Fibroblast of gingiva (primary cell): ENCODE data around the gene GJB3.
"Not testable (repeated sequence)": the region's sequence is repeated elsewhere in the genome, so short reads cannot be mapped to it uniquely, and the experiment has no call there.

Experiments used
- DNase-seq: peaks from one replicate; pipeline ENCODE4 v3.0.0-alpha.2; 2011; ENCODE audit warnings: low read depth

Gene GJB3

GRCh38 chr1:34761176-34761761 is 19.7 kb upstream of the GJB3 start:
- DNase-seq: no peak

DNA sequence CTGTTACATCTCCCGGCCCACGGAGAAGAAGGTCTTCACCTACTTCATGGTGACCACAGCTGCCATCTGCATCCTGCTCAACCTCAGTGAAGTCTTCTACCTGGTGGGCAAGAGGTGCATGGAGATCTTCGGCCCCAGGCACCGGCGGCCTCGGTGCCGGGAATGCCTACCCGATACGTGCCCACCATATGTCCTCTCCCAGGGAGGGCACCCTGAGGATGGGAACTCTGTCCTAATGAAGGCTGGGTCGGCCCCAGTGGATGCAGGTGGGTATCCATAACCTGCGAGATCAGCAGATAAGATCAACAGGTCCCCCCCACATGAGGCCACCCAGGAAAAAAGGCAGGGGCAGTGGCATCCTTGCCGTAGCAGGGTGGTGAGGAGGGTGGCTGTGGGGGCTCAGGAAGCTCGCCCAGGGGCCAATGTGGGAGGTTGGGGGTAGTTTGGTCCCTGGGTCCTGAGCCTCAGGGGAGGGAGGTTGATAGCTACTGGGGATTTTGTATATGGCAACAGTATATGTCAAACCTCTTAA is 19.2 kb upstream of the GJB3 start:
- DNase-seq: no peak

DNA sequence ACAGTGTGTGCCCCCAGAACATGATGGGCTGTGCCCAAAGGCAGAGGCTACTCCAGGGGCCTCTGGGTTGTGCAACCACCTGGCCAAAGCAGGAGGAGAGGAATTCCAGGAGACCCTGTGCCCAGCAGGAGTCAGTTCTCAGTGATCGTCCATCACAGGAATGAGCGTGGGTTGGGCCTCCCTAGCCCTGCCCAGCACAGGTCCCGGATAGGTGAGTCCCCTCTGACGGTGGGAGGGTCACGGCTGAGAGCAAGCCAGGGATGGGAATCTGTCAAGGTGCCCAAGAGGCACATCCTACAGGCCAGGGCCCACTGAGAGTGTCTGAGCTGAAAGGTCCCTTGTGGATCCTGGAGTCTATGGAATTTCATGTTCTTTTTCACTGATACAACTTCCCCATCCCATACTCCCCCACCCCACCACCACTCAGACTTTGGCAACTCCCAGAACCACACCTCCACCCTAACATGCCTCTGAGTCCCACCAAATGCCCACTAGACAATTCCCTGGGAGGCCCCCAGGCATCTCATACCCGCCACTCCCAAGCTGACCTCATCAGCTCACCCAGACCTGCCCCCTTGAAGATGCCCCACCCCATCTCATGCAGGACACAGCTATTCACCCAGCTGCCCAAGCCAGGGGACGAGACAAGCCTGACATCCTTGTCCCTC is 18.4 kb upstream of the GJB3 start:
- no peak for DNase-seq

- no peak for DNase-seq
These were observed 17.8 kb upstream of the GJB3 start for GRCh38 chr1:34763142-34763781.

DNA sequence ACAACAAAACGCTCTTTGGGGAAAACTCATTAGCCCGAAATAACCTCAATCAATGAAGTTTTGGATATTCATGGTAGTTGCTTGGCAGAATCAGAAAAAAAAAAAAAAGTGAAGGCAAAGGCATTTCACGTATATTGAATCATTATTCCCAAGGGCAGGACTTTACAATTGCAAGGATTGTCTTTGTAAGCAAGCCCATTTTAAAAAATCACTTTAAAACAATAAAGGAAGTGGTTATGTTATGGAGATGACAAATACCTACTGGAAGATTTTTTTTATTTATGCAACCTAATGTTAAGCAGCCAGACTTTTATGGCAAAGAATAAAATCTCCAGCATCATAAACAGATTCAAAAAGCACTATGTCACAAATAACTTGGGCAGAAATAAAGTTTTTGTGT is 12.2 kb upstream of the GJB3 start:
- no peak for DNase-seq

GRCh38 chr1:34770891-34771504 is 10.0 kb upstream of the GJB3 start:
- no peak for DNase-seq

DNA sequence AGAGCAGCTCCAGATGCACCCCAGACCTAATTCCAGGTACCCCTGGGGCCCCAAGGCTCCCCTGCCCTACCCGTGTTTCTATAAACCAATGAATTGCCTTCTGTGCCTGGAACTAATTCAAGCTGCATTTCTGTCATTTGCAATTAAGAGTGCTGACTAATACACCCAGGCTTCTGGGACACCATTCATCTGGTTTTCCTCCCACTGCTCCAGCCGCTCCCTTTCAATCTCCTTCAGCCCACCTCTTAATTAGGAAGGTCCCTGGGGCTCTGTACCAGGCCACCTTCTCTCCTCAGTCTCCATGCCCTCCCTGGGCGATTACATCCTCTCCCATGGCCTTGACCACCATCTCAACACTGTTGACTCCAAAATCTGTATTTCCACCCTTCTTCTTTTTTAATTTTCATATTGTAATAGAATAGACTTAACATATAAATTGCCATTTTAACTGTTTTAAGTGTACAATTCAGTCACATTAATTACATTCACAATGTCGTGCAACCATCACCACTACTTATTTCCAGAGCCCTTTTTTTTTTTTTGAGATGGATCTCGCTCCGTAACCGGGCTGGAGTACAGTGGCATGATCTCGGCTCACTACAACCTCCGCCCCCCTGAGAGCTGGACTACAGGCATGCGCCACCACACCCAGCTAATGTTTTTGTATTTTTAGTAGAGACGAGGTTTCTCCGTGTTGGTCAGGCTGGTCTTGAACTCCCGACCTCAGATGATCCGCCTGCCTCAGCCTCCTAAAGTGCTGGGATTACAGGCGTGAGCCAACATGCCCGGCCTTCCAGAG is 9.2 kb upstream of the GJB3 start:
- DNase-seq: no peak

DNA sequence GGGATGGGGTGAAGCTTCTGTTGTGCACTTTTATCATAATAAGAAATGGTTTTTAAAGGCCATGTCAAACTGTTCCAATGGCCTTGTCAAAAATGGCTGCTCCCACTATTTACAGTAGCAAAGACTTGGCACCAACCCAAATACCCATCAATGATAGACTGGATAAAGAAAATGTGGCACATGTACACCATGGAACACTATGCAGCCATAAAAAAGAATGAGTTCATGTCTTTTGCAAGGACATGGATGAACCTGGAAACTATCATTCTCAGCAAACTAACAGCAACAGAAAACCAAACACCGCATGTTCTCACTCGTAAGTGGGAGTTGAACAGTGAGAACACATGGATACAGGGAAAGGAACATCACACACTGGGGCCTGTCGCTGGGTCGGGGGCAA is 7.9 kb upstream of the GJB3 start:
- DNase-seq: not testable (repeated sequence)

GRCh38 chr1:34774957-34775356 is 6.1 kb upstream of the GJB3 start:
- no peak for DNase-seq

- DNase-seq: no peak
These were observed 4.1 kb upstream of the GJB3 start for GRCh38 chr1:34776911-34777310.

DNA sequence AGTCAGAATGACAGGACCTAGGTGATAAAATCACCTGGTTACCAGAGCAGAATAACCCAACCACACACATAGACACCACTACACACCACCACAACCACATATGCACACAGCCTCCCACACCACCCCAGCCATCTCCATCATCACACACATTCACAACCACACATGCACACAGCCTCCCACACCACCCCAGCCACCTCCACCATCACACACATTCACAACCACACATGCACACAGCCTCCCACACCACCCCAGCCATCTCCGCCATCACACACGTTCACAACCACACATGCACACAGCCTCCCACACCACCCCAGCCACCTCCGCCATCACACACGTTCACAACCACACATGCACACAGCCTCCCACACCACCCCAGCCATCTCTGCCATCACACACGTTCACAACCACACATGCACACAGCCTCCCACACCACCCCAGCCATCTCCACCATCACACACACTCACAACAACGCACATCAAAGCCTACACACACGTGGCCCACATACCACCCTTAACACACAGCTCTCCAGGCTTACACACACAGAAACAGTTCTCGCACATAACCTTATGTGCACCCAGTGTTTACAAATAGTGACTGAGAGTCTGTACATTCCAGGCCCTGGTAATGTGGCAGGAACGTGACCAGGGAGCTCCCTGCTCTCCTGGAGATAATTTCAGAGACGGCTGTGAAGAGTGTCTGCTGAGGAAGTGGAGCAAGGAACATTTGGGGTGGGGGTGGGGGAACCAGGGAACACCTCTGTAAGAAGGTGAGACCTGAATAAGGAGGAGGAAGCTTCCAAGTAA is 3.3 kb upstream of the GJB3 start:
- DNase-seq: no peak

DNA sequence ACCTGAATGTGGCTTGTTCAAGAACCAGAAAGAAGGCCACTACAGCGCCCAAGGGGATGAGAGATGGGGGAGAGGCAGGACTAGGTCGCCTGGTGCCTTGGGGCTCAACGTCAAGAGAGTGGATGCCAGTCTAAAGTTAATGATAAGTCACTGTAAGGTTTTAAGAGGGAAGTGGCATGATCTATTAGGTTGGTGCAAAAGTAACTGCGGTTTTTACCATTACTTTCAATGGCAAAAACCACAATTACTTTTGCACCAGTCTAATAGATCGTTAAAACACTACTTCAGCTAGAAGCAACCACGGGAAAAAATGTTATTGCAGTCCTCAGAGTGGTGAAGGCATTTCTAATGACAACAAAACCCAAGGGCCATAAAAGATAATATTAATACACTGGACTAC is 2.6 kb upstream of the GJB3 start:
- no peak for DNase-seq

GRCh38 chr1:34779005-34779404 is 2.0 kb upstream of the GJB3 start:
- no peak for DNase-seq

DNA sequence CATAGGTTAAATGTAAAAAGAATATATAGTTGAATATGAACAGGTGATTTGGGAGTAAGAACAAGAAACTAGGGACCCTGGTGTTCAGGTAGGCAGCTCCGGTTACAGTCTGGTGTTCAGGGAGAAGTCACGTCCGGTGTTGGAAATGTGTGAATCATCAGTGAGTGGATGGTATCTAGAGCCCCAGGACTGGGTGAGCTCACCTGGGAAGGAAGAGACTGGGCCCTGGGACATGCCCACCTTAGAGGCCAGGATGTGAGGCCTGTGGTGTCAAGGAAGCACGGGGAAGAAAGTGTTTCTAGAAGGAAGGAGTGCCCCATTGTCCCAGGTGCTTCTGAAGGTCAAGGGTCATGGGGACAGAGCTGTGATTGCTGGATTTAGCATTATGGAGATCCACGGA is 1.5 kb upstream of the GJB3 start:
- no peak for DNase-seq

DNA sequence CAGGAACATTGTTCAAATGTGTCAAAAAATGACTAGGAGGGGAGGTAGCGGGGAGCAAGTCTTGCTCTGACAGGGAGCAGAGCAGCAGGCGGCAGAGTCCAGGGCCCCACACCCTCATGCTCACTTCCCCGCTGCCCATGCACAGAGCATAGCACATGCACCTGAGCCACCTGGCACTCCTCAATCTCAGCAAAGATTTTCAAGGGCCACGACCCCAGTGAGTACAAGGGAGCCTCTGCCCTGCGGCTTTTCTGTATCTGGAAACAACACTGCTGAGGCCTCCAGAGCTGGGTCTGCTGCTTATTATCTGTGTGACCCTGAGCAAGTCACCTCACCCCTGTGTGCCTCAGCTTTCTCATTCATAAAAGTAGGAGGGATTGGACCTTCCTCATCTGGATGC is 1.1 kb upstream of the GJB3 start:
- no peak for DNase-seq

DNA sequence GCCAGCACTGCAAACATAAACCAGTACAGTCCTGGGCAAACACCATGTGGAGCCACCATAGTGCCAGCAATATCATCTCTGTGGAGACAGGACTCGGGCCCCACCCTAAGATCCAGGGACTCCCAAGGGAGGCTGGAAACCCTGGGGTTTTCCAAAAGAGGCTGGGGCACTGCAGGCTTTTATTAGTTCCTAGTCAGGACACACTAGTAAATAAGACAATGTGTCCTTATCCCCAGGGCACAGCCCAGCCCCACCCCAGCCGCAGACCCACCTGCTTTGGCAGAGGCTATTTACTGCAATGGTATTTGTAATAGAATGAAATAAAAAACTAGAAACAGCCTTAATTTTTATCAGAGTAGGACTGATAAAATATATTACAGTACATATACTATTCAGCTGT is 486 bp upstream of the GJB3 start:
- no peak for DNase-seq

- no peak for DNase-seq
These were observed 904 bp downstream of the GJB3 start for GRCh38 chr1:34781844-34782391.

- no peak for DNase-seq
These were observed 3.8 kb downstream of the GJB3 start for GRCh38 chr1:34784751-34785221.

DNA sequence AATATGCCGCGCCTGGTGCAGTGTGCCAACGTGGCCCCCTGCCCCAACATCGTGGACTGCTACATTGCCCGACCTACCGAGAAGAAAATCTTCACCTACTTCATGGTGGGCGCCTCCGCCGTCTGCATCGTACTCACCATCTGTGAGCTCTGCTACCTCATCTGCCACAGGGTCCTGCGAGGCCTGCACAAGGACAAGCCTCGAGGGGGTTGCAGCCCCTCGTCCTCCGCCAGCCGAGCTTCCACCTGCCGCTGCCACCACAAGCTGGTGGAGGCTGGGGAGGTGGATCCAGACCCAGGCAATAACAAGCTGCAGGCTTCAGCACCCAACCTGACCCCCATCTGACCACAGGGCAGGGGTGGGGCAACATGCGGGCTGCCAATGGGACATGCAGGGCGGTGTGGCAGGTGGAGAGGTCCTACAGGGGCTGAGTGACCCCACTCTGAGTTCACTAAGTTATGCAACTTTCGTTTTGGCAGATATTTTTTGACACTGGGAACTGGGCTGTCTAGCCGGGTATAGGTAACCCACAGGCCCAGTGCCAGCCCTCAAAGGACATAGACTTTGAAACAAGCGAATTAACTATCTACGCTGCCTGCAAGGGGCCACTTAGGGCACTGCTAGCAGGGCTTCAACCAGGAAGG is 4.3 kb downstream of the GJB3 start:
- DNase-seq: no peak

GRCh38 chr1:34785875-34786470 is 5.0 kb downstream of the GJB3 start:
- DNase-seq: no peak
